ENCODE results near the gene NKX6-2. TPM values are rescaled to one million over a fixed set of nuclear protein-coding genes. Genes with fewer than 3 reads are reported as not detected.

The NKX6-2 gene
- total RNA-seq, 1 donor from 2014 or later, result not detected

- Histone ChIP-seq H3K27me3 (ENCODE audit: insufficient read depth, low read length) (peaks cover 9% of the 10 kb centered on the region), H3K4me1 (ENCODE audit: insufficient read depth, low read length) (no peaks in the 10 kb centered on the region), H3K4me2 (ENCODE audit: low read length) (no peak overlapping the region), H3K9me3 (ENCODE audit: insufficient read depth, low read depth, low read length) (no peaks in the 10 kb centered on the region), H3K79me2 (ENCODE audit: insufficient read depth, low read length) (no peaks in the 10 kb centered on the region), H3K36me3 (ENCODE audit: insufficient read depth, low read length) (no peaks in the 10 kb centered on the region), H3K9ac (ENCODE audit: low read length) (no peak overlapping the region), H3K27ac (ENCODE audit: low read depth, low read length) (no peak overlapping the region), H3K4me3 (ENCODE audit: insufficient read depth, low read depth, low read length) (no peak overlapping the region), H2AFZ (ENCODE audit: low read depth, low read length) (no peak overlapping the region), H4K20me1 (ENCODE audit: insufficient read depth, low read length) (no peaks in the 10 kb centered on the region)
- Mint-ChIP-seq H3K27me3 (ENCODE audit: low read depth, unreplicated experiment) (peaks cover 23% of the 10 kb centered on the region), H3K9me3 (ENCODE audit: unreplicated experiment) (peaks cover 2% of the 10 kb centered on the region), H3K36me3 (ENCODE audit: low read depth, unreplicated experiment) (no peaks in the 10 kb centered on the region), H3K4me3 (ENCODE audit: unreplicated experiment) (no peak overlapping the region), H3K4me1 (ENCODE audit: low read depth, unreplicated experiment) (no peaks in the 10 kb centered on the region), H3K27ac (ENCODE audit: unreplicated experiment) (no peak overlapping the region)
- TF ChIP-seq EZH2 (IDR thresholded peaks at IDR 0.05; ENCODE audit: insufficient read depth, low read length), result no peak
- TF ChIP-seq CTCF (IDR thresholded peaks at IDR 0.05; ENCODE audit: insufficient read depth, low read depth, low read length), result no peak
- FAIRE-seq (no peak), DNase-seq (ENCODE audit: low read depth) (no peak)
These were observed 10.9 kb upstream of the NKX6-2 start for GRCh38 chr10:132796846-132797245.

GRCh38 chr10:132793871-132794849, 8.2 kb upstream of the NKX6-2 start:
- no peak for FAIRE-seq
- H3K9ac ChIP-seq (ENCODE audit: low read length), result no peak overlapping the region
- H3K27me3 ChIP-seq (ENCODE audit: insufficient read depth, low read length), result peaks cover 13% of the 10 kb centered on the region

More at GRCh38 chr10:132793871-132794849, 8.2 kb upstream of the NKX6-2 start:
- Histone ChIP-seq H4K20me1 (ENCODE audit: insufficient read depth, low read length) (no peaks in the 10 kb centered on the region), H3K4me3 (ENCODE audit: insufficient read depth, low read depth, low read length) (no peak overlapping the region), H3K9me3 (ENCODE audit: insufficient read depth, low read depth, low read length) (no peaks in the 10 kb centered on the region), H3K4me1 (ENCODE audit: insufficient read depth, low read length) (no peaks in the 10 kb centered on the region), H3K79me2 (ENCODE audit: insufficient read depth, low read length) (no peaks in the 10 kb centered on the region), H3K27ac (ENCODE audit: low read depth, low read length) (no peak overlapping the region), H3K4me2 (ENCODE audit: low read length) (no peak overlapping the region), H3K36me3 (ENCODE audit: insufficient read depth, low read length) (no peaks in the 10 kb centered on the region), H2AFZ (ENCODE audit: low read depth, low read length) (no peak overlapping the region)
- Mint-ChIP-seq H3K27ac (ENCODE audit: unreplicated experiment) (no peak overlapping the region), H3K9me3 (ENCODE audit: unreplicated experiment) (no peaks in the 10 kb centered on the region), H3K4me1 (ENCODE audit: low read depth, unreplicated experiment) (no peaks in the 10 kb centered on the region), H3K27me3 (ENCODE audit: low read depth, unreplicated experiment) (peaks cover 30% of the 10 kb centered on the region), H3K36me3 (ENCODE audit: low read depth, unreplicated experiment) (no peaks in the 10 kb centered on the region), H3K4me3 (ENCODE audit: unreplicated experiment) (no peak overlapping the region)
- TF ChIP-seq CTCF (IDR thresholded peaks at IDR 0.05; ENCODE audit: insufficient read depth, low read depth, low read length) (no peak), EZH2 (IDR thresholded peaks at IDR 0.05; ENCODE audit: insufficient read depth, low read length) (no peak)
- no peak for DNase-seq (ENCODE audit: low read depth)
